COR-L47 (cell line): ENCODE results near the gene SIVA1.

Experiments used
- DNase-seq: peaks from one replicate; lab custom pipeline; 2025; lab: John Stamatoyannopoulos, UW

The SIVA1 gene

GRCh38 chr14:104752735-104753527, at the start of gene SIVA1:
TSS of gene SIVA1 (plus strand) at chr14:104753147. CDS start at chr14:104753202, 55 bp downstream.
- DNase-seq, result peak; percentile 100

- DNase-seq, result no peak
Measured at GRCh38 chr14:104703269-104703668, 49.7 kb upstream of the SIVA1 start.

GRCh38 chr14:104704252-104704651, 48.7 kb upstream of the SIVA1 start:
- DNase-seq, result no peak

GRCh38 chr14:104705340-104706047, 47.5 kb upstream of the SIVA1 start:
- DNase-seq, result no peak

GRCh38 chr14:104706733-104707607, 46.0 kb upstream of the SIVA1 start:
- no peak for DNase-seq

GRCh38 chr14:104707608-104708595, 45.0 kb upstream of the SIVA1 start:
- DNase-seq, result no peak

GRCh38 chr14:104708606-104709268, 44.2 kb upstream of the SIVA1 start:
- DNase-seq, result peak; percentile 64

GRCh38 chr14:104709387-104710039, 43.4 kb upstream of the SIVA1 start:
- DNase-seq, result no peak

- no peak for DNase-seq
Measured at GRCh38 chr14:104710071-104710735, 42.7 kb upstream of the SIVA1 start.

GRCh38 chr14:104712881-104713734, 39.8 kb upstream of the SIVA1 start:
- DNase-seq, result no peak

- no peak for DNase-seq
Measured at GRCh38 chr14:104714066-104714465, 38.9 kb upstream of the SIVA1 start.

GRCh38 chr14:104714681-104715080, 38.3 kb upstream of the SIVA1 start:
- no peak for DNase-seq

- DNase-seq, result no peak
Measured at GRCh38 chr14:104715416-104715815, 37.5 kb upstream of the SIVA1 start.

- DNase-seq, result no peak
Measured at GRCh38 chr14:104715871-104716270, 37.1 kb upstream of the SIVA1 start.

- no peak for DNase-seq
Measured at GRCh38 chr14:104717137-104717536, 35.8 kb upstream of the SIVA1 start.

GRCh38 chr14:104717646-104718045, 35.3 kb upstream of the SIVA1 start:
- no peak for DNase-seq

- DNase-seq, result no peak
Measured at GRCh38 chr14:104718147-104718546, 34.8 kb upstream of the SIVA1 start.

GRCh38 chr14:104718871-104719270, 34.1 kb upstream of the SIVA1 start:
- no peak for DNase-seq

GRCh38 chr14:104719343-104719742, 33.6 kb upstream of the SIVA1 start:
- DNase-seq, result no peak
